ENCODE measurements around the gene KATNBL1.
"Not testable (repeated sequence)": the region's sequence is repeated elsewhere in the genome, so short reads cannot be mapped to it uniquely, and the experiment has no call there.

The KATNBL1 gene

GRCh38 chr15:34203305-34203704 is 6.6 kb downstream of the KATNBL1 start:
- DNase-seq (ENCODE audit: low read depth): no peak

- DNase-seq (ENCODE audit: low read depth): not testable (repeated sequence)
Measured at GRCh38 chr15:34193272-34193671, 16.6 kb downstream of the KATNBL1 start.

- no peak for DNase-seq (ENCODE audit: low read depth)
Measured at GRCh38 chr15:34188711-34189110, 21.2 kb downstream of the KATNBL1 start.

GRCh38 chr15:34185666-34186065 is 24.2 kb downstream of the KATNBL1 start:
- no peak for DNase-seq (ENCODE audit: low read depth)

- no peak for DNase-seq (ENCODE audit: low read depth)
Measured at GRCh38 chr15:34182942-34183341, 27.0 kb downstream of the KATNBL1 start.

- no peak for DNase-seq (ENCODE audit: low read depth)
Measured at GRCh38 chr15:34179234-34179633, 30.7 kb downstream of the KATNBL1 start.

- DNase-seq (ENCODE audit: low read depth): not testable (repeated sequence)
Measured at GRCh38 chr15:34165987-34166573, 43.8 kb downstream of the KATNBL1 start.

- peak; percentile 51 for DNase-seq (ENCODE audit: low read depth)
Measured at GRCh38 chr15:34161329-34161963, 48.5 kb downstream of the KATNBL1 start.

- no peak for DNase-seq (ENCODE audit: low read depth)
Measured at GRCh38 chr15:34160735-34161134, 49.2 kb downstream of the KATNBL1 start.

GRCh38 chr15:34158355-34158754 is 51.5 kb downstream of the KATNBL1 start:
- no peak for DNase-seq (ENCODE audit: low read depth)

GRCh38 chr15:34155859-34156258 is 54.0 kb downstream of the KATNBL1 start:
- no peak for DNase-seq (ENCODE audit: low read depth)

- DNase-seq (ENCODE audit: low read depth): peak; percentile 72
Measured at GRCh38 chr15:34154725-34155204, 55.1 kb downstream of the KATNBL1 start.

- DNase-seq (ENCODE audit: low read depth): peak; percentile 20
Measured at GRCh38 chr15:34147371-34148140, 62.3 kb downstream of the KATNBL1 start.

GRCh38 chr15:34133511-34133910 is 76.4 kb downstream of the KATNBL1 start:
- no peak for DNase-seq (ENCODE audit: low read depth)

GRCh38 chr15:34132881-34133280 is 77.0 kb downstream of the KATNBL1 start:
- no peak for DNase-seq (ENCODE audit: low read depth)

GRCh38 chr15:34128898-34129297 is 81.0 kb downstream of the KATNBL1 start:
- no peak for DNase-seq (ENCODE audit: low read depth)

GRCh38 chr15:34126522-34126921 is 83.4 kb downstream of the KATNBL1 start:
- no peak for DNase-seq (ENCODE audit: low read depth)

GRCh38 chr15:34125945-34126344 is 84.0 kb downstream of the KATNBL1 start:
- no peak for DNase-seq (ENCODE audit: low read depth)

- DNase-seq (ENCODE audit: low read depth): no peak
Measured at GRCh38 chr15:34124651-34125050, 85.2 kb downstream of the KATNBL1 start.

- peak; percentile 96 for DNase-seq (ENCODE audit: low read depth)
Measured at GRCh38 chr15:34122771-34123183, 87.1 kb downstream of the KATNBL1 start.

GRCh38 chr15:34121786-34122185 is 88.1 kb downstream of the KATNBL1 start:
- DNase-seq (ENCODE audit: low read depth): not testable (repeated sequence)

GRCh38 chr15:34120420-34120819 is 89.5 kb downstream of the KATNBL1 start:
- not testable (repeated sequence) for DNase-seq (ENCODE audit: low read depth)

GRCh38 chr15:34119291-34119690 is 90.6 kb downstream of the KATNBL1 start:
- DNase-seq (ENCODE audit: low read depth): peak; percentile 57

Data from ELR (cell line).